GM18502 (cell line): ENCODE results near the gene ALG1.
A peak's percentile ranks its signal among the peaks of the same experiment; 100 is the strongest.
"Not testable (repeated sequence)": the region's sequence is repeated elsewhere in the genome, so short reads cannot be mapped to it uniquely, and the experiment has no call there.

Source experiments
- ATAC-seq: cut with Tn5 transposase; IDR thresholded peaks from one replicate; pipeline ENCODE4 v1.9.1; 2021; ENCODE audit warnings: mild to moderate bottlenecking; ENCODE audit not compliant: unreplicated experiment, poor library complexity

Gene ALG1

DNA sequence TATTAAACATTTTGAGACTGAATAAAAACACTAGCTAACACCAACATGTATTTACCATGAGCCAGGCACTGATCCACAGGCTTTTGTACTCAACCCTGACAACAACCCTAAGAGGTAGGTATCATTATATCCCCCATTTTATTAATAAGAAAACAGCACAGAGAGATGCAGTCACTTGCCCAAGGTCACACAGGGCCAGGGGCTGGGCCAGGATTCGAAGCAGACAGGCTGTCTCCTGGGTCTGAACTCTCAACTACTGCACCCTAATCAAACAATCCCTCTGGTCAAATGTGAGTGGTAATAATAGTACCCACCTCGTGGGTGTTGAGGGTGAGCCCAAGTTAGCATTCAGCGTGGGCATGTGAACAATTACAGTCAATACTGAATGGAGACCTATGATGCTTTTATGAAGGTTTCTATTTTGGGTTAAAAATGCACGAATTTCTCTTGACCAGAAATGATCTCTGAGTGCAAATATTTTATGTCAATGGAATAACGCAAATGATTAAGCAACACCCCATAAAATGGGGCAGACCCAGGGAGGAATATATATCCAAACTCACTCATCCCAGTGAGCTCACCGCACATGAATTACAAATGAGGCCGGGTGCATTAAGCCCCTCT, 24.9 kb downstream of the ALG1 start:
- ATAC-seq, result not testable (repeated sequence)

DNA sequence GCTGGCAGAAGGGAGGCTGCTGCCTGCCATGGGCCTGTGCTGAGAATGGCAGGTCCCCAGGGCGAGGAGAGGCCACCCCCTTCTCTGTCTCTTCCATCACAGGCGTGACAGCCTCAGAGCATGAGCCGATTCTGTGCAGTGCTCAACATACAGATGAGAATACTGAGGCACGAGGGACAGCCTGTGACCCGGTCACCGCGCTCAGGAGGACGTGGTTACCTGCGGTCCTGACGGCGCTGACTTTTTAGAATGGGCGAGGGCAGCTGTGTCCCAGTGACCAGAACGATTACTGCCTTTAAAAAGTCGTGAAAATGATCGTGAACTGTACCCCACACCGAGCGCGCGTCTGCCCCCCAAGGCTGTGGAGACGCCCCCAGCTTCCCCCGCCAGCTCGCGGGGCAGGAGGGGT, 25.4 kb downstream of the ALG1 start:
- ATAC-seq, result not testable (repeated sequence)

DNA sequence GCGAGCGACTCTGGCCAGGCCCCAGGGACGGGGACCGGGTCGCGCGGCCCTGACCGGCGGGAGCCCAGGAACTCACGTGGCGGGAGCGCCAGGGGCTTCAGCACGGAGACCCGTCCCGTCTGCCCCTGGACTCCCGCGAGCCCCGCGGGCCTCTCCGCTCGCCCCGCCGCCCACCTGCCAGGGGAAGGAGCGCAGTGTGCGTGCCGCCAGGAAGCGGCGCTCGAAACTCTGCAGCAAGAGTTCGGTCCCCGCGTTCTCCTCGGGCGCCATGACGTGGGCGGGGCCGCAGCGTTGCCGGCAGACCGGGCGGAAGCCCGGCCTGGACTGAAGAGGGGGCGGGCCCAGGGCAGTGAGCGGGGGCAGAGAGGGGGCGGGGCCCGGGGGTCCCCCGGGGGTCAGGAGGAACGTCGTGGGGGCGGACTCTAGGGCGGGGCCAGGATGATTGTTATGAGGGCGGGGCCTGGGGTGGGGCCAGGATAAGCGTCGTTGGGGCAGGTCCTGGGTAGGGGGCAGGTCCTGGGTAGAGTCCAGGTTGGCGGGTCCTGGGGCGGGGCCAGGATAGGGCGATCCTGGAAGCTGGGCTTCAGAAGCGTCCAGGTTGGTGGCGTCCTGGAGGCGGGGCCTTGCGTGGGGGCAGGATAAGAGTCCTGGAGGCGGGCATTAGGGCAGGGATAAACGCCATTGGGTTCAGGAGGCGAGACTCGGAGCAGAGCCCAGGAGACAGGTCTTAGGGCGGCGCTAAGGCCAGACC, 26.0 kb downstream of the ALG1 start, which contains the start of gene EEF2KMT:
TSS of gene EEF2KMT (minus strand) at position 326 of the 751 bp plus-strand sequence. CDS start at position 270, 56 bp downstream.
- peak; percentile 97 for ATAC-seq

DNA sequence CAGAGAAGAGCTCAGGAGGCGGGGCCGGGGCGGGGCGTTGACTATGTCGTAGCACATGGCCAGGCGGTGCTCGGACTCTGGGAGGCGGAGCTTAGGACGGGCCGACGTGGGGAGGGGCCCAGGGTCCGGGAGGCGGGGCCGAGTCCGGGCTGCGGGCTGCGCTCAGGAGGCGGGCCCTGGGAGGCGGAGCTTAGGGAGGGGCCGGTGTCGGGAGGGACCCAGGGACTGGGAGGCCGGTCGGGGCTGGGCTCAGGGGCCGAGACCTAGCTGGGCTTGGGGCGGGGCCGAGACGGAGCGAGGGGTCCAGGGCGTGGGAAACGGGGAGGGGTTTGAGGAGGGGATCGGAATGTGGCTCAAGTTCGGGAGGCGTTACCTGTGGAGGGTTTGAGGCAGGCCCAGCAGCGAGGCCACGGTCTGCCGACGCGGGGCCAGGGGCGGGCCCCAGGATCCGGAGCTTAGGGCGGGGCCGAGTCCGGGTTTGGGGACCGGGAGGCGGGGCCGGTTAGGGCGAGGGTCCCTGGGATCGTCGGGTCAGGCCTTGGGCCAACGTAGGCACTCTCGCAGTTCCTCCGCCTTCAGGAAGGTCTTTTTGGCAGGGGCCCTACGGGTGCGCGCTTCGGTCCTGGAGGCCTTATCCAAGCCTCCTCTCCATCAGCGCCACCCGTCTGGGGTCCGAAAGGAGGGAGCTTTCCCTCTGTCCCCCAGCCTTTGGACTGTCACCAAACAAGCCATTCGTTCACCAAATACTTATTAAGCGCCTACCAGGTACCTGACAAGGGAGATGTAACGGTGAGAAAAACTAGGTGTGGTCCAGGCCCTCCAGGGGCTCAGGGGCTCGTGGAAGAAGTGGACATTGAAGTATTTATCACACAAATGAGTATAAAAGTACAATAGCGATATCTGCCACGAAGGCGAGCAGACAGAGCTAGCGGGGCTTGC, 26.8 kb downstream of the ALG1 start:
- ATAC-seq, result peak; percentile 86

DNA sequence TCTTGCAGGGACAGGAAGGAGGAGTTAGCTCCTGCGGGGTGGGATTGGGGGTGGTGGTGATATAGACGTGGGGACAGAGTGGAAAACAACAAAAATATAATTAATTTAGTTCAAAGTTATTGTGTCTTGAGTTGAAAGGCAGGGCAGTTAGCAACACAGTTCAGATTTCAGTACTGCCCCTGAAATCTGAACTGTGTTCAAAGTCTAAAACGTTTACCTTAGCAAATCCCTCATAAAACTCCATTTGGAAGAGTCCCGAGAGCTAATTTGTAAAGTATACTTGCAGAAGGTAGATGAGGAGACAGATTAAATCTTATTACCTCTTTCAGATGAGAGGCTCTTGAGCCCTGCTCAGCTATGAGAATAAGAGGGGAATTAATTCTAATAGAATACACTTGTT, 27.5 kb downstream of the ALG1 start:
- not testable (repeated sequence) for ATAC-seq

DNA sequence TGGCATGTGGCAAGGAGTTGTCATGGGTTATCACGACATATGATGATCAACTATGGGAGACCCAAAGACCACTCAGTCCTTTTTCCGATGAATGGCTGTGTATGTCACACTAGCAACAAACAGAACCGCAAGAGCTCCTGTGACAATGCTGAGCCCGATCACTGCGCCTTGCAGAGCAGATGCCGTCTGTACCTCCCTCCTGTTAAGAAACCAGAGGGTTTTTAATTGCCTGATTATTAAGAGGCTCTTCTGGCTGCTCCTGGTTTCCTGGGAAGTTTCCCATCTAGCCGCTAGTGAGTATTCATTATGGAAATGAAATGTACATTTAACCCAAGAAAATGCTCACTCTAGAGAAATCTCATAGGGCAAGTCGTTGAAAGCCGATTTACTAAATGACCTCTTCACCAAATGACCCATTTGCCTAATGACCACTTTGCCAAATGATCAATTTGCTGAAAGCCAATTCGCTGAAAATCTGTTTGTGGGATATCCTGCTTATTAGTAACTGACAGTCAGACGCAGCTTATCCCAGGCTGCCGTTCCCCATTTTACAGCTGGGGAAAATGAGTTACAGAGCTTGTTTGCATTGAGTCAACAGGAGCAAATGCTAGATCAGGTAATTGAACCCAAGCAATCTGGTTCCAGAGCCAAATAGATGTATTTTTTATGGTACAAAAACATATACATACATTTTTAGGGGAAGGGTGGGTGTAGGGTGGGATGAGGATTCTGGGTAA, 31.8 kb downstream of the ALG1 start:
- not testable (repeated sequence) for ATAC-seq

DNA sequence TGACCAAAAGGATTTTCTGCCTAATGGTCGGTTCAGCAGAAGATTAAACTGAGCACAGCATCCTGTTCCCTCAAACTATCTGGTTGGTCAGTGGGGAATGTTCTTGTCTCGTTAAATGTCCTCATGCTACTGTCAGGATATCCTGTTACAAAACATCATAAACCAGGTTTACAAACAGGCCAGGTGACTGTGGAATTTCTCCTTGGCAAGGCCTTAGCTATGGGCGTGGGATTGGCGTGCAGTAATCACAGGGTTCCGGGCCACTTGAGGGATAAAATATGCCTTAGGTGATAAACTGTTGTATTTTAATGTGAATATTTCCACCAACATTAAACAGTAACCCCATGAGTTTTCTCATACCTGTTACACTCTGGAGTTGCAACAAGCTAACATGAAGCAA, 33.4 kb downstream of the ALG1 start:
- ATAC-seq, result not testable (repeated sequence)

DNA sequence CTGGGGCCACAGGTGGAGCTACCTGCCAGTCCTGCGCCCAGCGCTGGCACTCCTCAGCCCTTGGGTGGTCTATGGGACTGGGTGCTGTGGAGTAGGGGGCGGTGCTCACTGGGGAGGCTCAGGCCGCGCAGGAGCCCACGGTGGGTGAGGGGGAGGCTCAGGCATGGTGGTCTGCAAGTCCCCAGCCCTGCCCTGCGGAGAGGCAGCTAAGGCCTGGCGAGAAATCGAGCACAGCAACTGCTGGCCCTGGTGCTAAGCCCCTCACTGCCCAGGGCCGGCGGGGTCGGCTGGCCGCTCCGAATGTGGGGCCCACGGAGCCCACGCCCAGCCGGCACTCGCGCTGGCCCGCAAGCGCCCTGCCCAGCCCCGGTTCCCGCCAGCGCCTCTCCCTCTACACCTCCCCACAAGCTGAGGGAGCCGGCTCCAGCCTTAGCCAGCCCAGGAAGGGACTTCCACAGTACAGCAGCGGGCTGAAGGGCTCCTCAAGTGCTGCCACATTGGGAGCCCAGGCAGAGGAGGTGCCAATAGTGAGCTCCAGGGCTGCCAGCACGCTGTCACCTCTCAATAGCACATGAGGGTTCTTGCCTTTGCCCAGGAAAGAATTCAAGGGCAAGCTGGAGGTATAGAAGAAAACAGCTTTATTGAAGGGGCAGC, 37.0 kb downstream of the ALG1 start:
- ATAC-seq, result no peak

DNA sequence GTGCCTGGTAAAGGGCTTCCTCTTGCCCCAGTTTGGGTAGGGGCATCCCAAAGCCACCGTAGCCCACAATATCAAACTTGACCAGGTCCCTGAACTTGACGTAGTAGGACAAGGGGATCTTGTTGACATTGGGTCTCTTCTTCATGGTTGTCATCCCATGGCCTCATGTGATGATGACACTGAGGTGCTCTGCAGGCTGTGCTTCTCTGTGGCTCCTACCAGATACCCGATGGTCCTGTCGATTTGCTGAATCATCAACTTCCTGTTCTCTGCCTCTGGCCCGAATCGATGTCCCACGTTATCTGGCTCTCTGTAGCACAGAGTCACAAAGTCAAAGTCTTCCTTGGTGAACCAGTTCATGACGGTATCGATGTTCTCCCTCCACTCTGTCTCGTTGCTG, 39.3 kb downstream of the ALG1 start:
- ATAC-seq, result not testable (repeated sequence)

DNA sequence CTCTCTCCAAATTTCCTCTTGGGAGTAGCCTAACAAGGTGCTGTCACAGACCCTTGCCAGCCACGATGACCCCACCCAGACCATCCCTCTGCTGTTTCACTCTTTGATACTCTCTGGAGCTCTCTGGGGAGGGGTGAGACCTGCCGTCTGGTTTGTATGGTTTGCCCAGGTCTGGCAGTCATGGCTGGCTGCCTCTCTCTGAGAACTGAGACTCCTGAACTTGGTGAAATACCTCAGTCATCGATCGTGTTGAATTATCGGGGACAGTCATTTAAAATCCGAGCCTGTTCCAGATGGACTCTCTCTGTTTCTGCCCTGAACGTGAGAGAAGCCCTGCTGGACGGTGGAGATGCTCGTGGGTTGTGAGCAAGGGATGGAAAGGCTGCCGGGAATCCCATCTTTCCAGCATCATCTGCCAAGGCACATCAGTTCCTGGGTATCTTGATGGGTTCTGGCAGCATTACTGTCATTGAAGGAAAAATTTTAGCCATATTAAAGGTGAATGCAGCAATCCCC, 45.2 kb downstream of the ALG1 start:
- not testable (repeated sequence) for ATAC-seq

DNA sequence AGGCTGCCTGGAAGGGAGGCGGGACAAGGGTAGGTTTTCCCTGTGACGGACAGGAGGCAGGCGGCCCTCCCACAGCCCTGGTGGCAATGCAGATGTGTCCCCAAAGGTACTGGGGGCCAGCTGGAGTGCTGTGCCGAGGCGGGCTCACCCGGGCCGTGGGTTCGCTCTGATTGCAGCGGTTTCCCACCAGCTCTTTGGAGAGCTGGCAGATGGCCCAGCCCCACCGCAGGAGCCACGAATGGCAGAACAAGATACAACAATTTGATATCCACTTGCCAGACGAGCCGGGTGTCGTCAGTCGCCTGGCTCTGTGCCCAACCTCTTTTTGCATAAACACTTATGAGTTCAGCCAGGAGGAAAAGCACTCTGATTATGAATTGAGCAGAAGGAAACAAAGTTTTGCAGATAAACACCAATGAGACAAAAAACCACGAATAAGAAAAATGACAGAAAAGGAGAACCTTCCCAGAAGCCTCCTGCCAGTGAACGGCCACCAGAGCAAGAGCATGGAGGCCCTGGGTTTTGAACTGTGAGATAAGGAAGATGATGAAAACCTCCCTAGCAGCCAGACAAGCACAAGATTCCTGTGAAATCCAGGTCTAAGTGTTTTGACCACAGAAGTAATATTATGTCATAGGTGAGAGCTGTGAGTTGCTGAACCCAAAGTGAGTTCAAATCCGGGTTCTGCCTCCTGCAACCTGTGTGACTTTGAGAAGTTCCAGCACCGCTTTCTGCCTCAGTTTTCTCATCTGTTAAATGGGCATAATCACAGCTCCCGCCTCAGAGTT, 45.9 kb downstream of the ALG1 start:
- not testable (repeated sequence) for ATAC-seq

DNA sequence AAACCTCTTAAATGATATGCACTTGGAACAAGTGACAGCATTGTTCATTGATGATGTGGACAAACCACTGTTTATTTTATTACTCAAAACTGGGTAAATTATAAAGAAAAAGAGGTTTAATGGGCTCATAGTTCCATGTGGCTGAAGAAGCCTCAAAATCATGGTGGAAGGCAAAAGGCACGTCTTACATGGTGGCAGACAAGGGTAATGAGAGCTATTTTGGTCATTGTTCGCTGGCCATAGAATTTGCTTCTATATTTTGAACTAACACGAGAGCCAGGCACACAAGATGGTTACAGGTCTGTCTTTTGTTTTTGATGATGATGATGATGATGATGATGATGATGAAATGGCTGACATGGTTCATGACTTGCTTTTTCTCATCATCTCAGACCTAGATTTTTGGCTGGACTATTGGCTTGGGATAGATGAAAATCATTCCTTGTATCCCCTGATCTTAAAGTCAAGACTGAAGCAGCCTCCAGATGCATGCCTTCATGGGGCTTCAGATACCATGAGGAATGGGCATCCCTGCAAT, 59.9 kb downstream of the ALG1 start:
- not testable (repeated sequence) for ATAC-seq

DNA sequence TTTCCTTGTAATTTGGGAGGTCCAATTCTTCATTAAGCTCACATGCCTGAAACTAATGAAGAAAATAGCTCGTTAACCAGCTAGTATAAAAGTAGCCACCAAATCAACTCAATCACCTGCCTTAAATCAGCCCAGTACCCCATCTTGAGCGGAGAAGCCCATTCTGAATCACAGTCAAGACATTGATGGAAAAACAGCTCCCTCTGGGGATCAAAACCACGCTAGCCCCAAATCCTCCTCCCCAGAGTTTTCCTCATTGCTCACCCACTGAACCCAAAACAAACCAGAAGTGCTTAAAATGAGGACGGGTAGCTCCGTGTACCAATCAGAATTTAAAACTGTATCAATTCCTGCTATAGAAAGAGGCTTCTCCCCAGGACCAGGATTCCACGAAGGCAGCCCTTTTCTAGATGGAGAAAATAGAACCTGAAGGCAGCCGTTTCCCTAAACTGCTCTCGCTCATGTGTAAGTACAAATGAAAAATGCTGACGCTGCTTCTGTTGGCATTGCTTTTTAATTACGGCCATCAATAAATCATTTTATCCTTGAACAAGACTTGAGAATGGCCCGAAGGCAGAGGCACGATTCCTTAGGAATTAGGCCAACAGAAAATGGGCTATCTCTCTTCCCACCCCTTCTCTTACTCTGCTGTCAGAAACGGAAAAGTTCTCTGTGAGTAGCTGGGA, 61.4 kb downstream of the ALG1 start:
- ATAC-seq, result not testable (repeated sequence)

DNA sequence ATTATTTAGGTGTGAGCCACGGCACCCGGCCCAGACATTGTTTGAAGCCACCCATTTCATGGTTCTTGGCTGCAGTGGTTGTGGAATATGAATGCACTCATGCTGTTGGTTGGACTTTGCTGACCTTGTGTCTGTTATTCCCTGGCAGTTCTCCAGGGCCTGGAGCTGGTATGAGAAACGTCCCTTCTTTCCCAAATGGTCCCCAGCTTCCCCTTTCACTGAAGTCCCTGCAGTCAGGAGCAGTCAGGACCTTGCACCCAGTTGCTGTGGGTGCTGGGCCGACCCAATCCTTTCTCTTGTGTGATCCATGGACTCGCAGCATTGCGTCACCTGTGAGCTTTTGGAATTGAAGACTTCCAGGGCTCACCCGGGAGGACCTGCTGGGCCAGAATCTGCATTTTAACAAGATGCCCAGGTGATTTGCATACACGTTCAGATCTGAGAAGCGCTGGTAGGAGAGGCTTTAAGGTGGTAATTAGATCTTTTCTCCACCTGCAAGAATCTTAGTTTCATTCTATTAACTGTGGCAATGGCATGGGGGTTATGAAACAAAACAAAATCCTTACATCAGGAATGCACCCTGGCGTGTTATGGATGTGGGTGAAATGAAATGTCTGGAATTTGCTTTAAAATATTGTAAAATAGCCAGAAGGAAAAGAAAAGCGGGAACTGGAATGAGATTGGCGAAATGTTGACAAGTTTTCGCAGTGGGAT, 63.3 kb downstream of the ALG1 start:
- ATAC-seq, result not testable (repeated sequence)
